Urothelium cell line (cell line): Measurements from ENCODE around the gene ASTN1.

Experiments used
- DNase-seq: peaks from one replicate; pipeline ENCODE4 v3.0.0; 2011; ENCODE audit warnings: low spot score, mixed read lengths
- FAIRE-seq: peaks from 2 replicates; lab custom pipeline; 2011; peaks lifted over from hg19 to GRCh38; lab: Jason Lieb, UNC

ASTN1 gene

GRCh38 chr1:177164380-177165068, at the start of gene ASTN1:
Gene ASTN1 (minus strand): TSS chr1:177164712. CDS start chr1:177164676, 36 bp downstream.
- FAIRE-seq (no peak), DNase-seq (peak; percentile 64)

GRCh38 chr1:177211231-177211630, 46.7 kb upstream of the ASTN1 start:
- DNase-seq (no peak), FAIRE-seq (no peak)

- DNase-seq = no peak
- no peak for FAIRE-seq
Observed at GRCh38 chr1:177210071-177210470, 45.6 kb upstream of the ASTN1 start.

GRCh38 chr1:177209357-177209756, 44.8 kb upstream of the ASTN1 start:
- FAIRE-seq (peak; percentile 81), DNase-seq (peak; percentile 91)

GRCh38 chr1:177208920-177209319, 44.4 kb upstream of the ASTN1 start:
- DNase-seq (peak; percentile 9), FAIRE-seq (no peak)

- no peak for FAIRE-seq
Observed at GRCh38 chr1:177206831-177207355, 42.4 kb upstream of the ASTN1 start.

GRCh38 chr1:177200290-177200689, 35.8 kb upstream of the ASTN1 start:
- FAIRE-seq = no peak
- no peak for DNase-seq

More at GRCh38 chr1:177206831-177207355, 42.4 kb upstream of the ASTN1 start:
- DNase-seq = no peak

GRCh38 chr1:177198243-177198642, 33.7 kb upstream of the ASTN1 start:
- no peak for DNase-seq
- no peak for FAIRE-seq

- FAIRE-seq = no peak
Observed at GRCh38 chr1:177190308-177190970, 25.9 kb upstream of the ASTN1 start.

GRCh38 chr1:177186639-177187038, 22.1 kb upstream of the ASTN1 start:
- no peak for DNase-seq

More at GRCh38 chr1:177190308-177190970, 25.9 kb upstream of the ASTN1 start:
- no peak for DNase-seq

GRCh38 chr1:177185209-177185608, 20.7 kb upstream of the ASTN1 start:
- FAIRE-seq (no peak), DNase-seq (no peak)

More at GRCh38 chr1:177186639-177187038, 22.1 kb upstream of the ASTN1 start:
- no peak for FAIRE-seq

GRCh38 chr1:177183836-177184235, 19.3 kb upstream of the ASTN1 start:
- DNase-seq (no peak), FAIRE-seq (no peak)

- FAIRE-seq (peak; percentile 17), DNase-seq (peak; percentile 87)
Observed at GRCh38 chr1:177181631-177182291, 17.2 kb upstream of the ASTN1 start.

- no peak for FAIRE-seq
Observed at GRCh38 chr1:177181280-177181630, 16.7 kb upstream of the ASTN1 start.

GRCh38 chr1:177174921-177175634, 10.6 kb upstream of the ASTN1 start:
- DNase-seq (no peak), FAIRE-seq (no peak)

More at GRCh38 chr1:177181280-177181630, 16.7 kb upstream of the ASTN1 start:
- DNase-seq = peak; percentile 17

- FAIRE-seq = no peak
- no peak for DNase-seq
Observed at GRCh38 chr1:177173976-177174375, 9.5 kb upstream of the ASTN1 start.

- no peak for DNase-seq
- FAIRE-seq = no peak
Observed at GRCh38 chr1:177172866-177173265, 8.4 kb upstream of the ASTN1 start.

GRCh38 chr1:177172272-177172671, 7.8 kb upstream of the ASTN1 start:
- no peak for FAIRE-seq
- no peak for DNase-seq

GRCh38 chr1:177171536-177172123, 7.1 kb upstream of the ASTN1 start:
- FAIRE-seq = no peak

GRCh38 chr1:177170756-177171535, 6.4 kb upstream of the ASTN1 start, which contains the start of gene BRINP2:
Gene BRINP2 (plus strand): TSS chr1:177170958. CDS start chr1:177229877, 58,919 bp downstream.
- FAIRE-seq = no peak
- DNase-seq = peak; percentile 62

More at GRCh38 chr1:177171536-177172123, 7.1 kb upstream of the ASTN1 start:
- no peak for DNase-seq
